ENCODE results near the gene HIF3A.
"Not testable (repeated sequence)": the region's sequence is repeated elsewhere in the genome, so short reads cannot be mapped to it uniquely, and the experiment has no call there.

HIF3A gene

DNA sequence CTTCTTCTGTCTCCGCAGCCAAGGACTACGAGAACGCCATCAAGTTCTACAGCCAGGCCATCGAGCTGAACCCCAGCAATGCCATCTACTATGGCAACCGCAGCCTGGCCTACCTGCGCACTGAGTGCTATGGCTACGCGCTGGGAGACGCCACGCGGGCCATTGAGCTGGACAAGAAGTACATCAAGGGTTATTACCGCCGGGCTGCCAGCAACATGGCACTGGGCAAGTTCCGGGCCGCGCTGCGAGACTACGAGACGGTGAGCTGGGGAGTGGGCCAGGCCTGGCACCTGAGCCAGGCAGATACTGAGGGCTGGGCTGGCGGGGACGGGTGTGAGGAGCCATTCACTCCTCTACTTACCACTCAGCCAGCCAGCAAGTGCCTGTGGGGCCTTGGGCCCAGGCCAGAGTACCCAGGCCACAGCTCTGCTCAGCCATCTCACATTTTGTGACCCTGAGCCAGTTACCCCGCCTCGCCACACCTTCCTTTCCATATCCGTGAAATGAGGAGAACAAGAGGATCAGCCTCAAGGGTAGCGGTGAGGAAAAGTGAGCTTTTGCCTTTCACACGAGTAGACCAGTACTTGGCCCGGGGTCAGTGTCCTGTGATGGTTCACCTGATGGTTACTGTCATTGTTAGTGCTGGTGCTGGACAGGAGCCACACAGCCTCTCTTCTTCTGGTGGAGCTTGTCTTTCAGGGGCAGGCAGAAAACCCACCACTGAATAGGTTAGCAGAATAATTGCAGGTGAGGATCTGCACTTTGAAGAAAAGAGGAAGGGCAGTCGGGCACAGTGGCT lies 57.1 kb downstream of the HIF3A start:
- no peak for DNase-seq (ENCODE audit: low read depth, low spot score)
- no peak overlapping the region for H3K27ac ChIP-seq

DNA sequence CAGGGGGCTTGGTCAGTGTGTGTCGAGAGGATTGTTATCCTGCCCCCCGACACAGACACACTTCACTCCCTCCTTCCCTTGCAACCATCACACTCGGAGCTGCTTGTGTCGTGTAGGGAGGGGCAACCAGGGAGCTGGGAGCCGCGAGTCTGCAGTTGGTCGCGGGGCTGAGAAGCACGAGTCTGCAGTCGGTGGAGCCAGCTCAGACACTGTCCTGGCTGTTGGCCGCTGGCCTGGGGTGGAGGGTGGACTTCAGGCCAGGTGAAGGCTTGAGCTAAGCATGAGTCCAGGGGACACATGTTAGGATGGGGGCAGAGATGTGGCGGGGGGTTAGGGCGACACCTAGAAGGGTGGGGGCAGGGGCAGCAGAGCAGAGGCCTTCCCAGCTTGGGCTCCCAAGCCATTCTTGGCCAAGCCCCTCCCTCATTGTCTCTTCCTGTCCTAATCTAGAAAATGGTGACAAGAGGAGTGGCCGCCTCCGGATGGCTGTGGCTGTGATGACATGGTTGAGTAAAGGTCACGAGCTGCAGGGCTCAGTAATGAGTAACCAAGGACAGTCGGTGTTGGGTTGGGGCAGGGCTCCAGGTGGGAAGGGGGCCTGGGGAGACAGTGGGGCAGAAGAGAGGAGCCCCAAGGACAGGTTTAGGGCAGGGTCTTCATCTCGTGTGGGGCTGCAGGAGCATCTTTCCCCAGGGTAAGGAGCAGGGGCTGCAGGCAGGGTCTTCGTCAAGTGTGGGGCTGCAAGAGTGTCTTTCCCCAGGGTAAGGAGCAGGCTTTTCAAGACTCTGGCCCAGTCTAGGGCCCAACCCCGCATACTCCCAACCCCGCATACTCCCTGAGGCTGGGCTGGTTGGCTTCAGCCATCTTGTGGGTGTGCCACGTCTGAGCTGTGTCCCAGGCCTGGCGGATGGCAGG lies 58.6 kb downstream of the HIF3A start:
- H3K27ac ChIP-seq: no peak overlapping the region

DNA sequence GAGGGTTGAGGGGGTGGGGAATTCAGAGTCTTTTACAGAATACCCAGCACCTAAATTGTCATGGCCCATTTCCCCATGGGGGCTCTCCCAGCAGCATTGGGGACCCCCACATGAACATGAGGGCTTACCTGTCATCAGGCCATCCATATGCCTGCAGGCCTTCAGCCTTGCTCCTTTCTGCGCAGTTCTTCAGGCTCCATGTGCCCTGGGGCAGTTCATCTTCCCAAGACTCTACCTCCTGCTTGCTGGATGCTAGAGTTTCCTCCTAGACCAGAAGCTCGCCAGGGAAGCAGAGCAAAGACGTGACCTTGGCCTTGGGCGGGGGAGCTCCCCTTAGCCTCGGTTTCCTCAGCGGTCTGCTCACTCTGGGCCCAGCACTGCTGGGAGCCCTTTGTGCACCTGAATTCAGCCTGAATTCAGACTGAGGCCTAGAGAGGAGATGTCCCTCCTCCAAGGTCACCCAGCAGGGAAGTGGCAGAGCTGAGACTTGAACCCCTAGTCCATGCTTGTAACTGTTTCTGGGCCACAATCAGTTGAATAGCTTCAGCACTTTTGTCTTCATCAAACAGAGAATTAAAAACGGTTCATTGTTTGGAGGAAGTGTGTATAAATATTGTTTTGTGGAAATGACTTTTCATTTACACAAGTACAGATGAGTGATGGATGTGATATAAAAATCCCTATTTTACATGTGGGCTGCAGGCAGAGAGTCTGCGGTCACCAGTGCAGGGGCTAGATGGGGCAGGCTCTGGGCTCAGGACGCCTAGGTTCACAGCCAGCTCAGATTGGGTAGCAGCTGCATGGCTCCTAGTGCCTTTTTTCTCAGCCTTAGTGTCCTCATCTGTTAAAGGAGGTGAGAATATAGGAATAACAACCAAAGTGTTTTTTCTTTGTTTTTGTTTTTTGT lies 59.6 kb downstream of the HIF3A start:
- no peak overlapping the region for H3K27ac ChIP-seq
- DNase-seq (ENCODE audit: low read depth, low spot score): no peak

More for the DNA sequence above, 58.6 kb downstream of the HIF3A start:
- no peak for DNase-seq (ENCODE audit: low read depth, low spot score)

DNA sequence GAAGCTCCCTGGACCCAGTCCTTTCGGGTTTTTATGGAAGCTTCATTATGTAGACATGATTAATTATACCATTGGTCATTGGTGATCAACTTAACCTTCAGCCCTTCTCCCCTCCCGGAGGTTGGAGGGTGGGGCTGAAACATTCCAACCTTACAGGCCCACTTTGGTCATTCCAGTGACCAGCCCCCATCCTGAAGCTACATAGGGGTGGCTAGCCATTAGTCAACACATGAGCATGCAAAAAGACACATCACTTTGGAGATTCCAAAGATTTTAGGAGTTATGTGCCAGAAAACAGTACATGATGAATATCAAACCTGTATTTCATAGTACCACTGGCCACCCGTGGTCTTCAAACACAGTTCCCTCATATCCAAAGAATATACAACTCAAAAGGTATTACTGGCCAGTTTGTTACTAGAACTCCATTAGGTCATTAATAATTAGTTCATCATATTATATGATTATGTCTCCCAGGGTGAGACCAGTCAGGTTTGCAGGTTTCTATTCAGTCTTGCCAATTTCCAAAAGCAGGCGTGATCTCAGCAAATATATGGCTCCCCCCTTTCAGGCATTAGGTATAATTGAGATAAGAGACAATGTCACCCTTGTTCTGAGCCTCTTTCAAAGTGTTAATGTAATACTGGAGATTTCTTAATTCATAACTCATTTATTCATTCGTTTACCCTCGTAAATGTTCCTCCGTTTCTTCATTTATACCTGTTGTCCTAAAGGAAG lies 61.2 kb downstream of the HIF3A start:
- H3K27ac ChIP-seq: no peak overlapping the region
- DNase-seq (ENCODE audit: low read depth, low spot score): no peak

DNA sequence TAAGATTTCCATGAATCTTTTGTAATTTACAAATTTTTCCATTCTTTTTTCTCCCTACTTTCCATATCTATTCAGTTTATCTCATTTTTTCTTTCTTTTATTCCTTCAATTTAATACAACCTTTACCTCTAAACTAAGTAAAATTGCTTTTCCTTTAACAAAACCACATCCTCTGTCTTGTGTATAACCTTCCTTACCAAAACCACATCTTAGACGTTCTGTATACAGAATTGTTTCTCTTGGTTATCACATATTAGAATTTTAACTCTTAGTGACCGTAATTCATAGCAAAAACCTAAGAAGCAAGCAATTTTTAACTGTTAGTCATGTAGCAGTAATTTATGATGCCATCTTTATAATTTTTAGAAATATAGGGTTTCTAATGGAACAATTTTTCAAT lies 65.1 kb downstream of the HIF3A start:
- H3K27ac ChIP-seq: no peak overlapping the region
- no peak for DNase-seq (ENCODE audit: low read depth, low spot score)

DNA sequence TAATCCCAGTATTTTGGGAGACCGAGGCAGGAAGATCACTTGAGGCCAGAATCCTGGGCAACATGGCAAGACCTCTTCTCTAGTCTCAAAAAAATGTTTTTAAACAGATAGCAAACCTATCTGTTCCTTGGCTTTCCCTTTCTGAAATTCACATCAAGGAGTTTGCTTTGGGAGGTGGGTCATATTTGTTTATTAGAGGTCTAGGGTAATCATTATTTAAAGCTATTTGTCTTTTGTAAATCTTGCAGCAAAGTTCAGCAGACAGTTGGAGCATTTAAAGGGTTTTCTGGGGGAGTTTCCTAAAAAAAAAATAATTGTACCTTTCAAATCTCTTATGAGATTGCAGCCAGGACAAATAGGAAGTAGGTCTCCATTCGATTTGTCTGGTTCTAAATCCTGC lies 67.5 kb downstream of the HIF3A start:
- no peak for DNase-seq (ENCODE audit: low read depth, low spot score)
- H3K27ac ChIP-seq: no peak overlapping the region

DNA sequence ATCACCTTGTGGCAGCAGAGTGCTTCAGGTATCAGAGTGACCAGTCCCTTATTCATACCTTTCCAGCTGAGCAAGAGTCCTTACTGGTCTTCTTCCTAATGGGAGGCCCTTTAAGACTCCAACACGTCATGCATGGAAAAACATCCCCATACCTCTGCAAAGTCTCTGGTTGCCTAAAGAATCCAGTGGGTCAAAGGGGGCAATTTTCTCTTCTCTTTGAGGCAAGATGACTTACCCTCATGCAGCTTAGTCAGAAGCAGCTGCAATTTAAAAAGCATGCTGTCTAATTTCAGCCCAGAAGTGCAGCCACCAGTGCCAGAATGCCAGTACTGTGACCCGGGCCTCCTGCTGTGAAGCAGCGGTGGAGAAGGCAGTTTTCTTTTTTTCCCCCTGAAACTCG lies 68.7 kb downstream of the HIF3A start:
- DNase-seq (ENCODE audit: low read depth, low spot score): no peak
- H3K27ac ChIP-seq: no peak overlapping the region

DNA sequence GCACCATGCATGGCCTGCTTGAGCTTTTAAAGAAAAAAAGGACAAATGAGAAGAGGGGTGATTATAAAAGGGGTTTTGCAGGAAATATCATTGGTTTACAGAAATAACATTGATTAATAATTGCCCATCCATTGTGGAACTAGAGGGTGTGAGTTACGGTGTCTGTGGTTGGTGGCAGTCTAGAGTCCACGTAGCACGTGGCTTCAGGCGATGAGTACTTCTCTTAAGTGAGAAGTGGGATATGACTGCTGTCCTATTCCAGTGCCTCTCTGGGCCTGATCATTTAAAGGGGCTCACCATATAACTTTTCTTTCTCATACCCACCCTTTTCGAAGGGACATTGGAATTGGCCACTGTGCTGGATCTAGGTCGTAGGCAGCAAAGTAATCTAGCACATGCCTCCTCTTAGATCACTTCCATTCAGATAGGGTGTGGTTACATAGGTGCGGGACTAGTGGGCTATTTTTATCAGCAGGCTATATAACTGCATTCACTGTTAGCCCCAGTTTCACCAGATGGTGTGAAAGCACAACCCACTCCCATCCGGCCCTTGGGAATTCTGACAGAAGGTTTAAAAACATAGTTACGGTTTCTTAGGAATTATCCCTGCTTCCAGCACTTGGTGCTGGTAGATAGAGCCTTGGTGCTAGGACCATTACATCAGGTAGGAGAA lies 69.9 kb downstream of the HIF3A start:
- no peak for DNase-seq (ENCODE audit: low read depth, low spot score)
- no peak overlapping the region for H3K27ac ChIP-seq

DNA sequence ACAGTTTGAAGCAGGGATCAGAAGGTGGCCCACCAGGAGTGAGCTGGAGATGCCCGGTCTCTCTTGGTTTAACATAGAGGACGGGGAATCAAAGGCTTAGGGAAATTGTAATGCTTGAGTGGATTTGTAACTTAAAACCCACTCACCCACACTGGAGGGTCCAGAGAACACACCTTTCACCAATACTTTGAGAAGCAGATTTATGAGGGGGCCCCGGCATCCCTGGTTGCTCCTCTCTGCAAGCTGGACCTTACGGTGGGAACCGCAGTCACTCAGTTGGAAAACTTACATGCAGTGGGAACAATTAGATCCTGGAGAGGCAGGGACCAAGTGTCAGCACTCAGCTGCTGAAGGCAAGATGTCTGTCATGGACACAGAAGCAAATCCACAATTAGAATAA lies 70.6 kb downstream of the HIF3A start:
- DNase-seq (ENCODE audit: low read depth, low spot score): no peak
- no peak overlapping the region for H3K27ac ChIP-seq

DNA sequence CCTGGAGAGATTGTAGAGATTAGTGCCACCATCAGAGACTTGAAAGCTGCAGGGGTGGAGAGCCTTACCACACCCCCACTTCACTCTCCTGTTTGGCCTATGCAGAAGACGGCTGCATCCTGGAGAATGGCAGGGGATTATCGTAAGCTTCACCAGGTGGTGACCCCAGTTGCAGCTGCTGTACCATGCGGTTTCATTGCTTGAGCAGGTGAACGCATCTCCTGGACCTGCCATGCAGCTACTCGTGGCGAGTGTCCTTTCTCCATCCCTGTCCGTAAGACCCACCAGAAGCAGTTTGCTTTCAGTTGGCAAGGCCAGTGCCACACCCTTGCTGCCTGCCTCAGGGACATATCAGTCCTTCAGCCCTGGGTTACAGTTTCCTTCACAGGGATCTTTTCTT lies 71.3 kb downstream of the HIF3A start:
- no peak overlapping the region for H3K27ac ChIP-seq
- DNase-seq (ENCODE audit: low read depth, low spot score): no peak

DNA sequence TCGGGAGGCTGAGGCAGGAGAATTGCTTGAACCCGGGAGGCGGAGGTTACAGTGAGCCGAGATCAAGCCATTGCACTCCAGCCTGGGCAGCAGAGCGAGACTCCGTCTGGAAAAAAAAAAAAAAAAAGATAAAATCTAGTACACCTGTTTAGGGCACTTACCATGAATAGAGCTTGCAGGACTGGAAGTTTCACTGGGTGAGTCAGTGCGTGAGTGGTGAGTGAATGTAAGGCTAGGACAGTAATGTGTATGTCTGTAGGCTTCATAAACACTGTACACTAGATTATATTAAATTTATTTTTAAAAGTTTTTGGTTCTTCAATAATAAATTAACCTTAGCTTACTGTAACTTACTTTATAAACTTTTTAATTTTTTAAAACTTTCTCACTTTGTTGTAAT lies 73.0 kb downstream of the HIF3A start:
- H3K27ac ChIP-seq: peak overlapping the region; percentile 12
- peak; percentile 76 for DNase-seq (ENCODE audit: low read depth, low spot score)

DNA sequence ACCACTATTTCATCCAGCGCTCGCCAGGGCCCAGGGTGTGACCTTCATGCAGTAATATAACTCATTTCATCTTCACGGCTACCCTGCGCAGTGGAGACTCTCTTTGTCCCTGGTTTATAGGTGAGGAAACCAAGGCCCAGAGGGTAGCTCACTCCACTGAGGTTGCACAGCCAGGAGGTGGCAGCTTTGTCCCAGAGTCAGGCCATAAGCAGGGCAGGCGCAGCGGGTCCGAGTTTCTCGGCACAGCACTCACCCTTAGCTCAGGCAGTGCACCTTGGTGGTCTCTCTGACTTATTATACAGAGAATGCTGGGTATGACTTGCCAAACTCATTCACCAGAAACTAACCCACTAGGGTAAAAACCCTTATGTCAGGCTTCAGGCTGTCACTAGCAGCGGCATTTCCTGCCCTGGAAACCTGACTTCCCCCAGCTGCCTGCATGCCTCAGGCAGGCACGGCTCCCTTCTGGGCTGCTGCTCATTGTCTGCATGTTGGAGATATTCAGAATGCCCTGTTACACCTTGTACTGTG lies 74.6 kb downstream of the HIF3A start:
- no peak for DNase-seq (ENCODE audit: low read depth, low spot score)
- H3K27ac ChIP-seq: peak overlapping the region; percentile 98

DNA sequence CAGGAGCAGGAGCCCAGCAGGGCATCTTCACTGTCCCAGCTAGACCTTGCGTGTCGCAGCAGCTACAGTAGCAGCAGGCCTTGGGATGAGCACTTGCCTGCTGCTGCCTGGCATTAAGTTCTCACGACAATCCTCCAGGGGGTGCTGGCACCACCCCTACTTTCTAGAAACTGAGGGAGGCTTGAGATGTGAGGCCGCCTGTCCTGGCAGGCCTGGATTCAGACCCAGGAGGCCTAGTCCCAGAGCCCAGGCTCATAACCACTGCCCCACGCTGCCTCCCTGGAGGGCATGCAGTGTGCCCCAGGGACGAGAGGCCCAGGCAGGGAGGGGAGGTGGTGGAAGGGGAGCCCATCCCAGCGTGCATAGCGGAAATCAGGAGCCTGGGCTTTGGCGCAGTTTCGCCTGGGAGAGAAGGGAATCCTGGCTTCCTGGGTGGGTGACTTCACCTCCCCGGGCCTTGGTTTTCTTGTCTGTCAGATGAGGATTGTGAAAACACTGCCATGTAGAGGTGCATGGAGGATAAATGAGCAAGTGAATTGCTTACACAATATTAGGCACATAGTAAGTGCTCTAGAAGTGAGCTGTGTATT lies 76.2 kb downstream of the HIF3A start:
- peak overlapping the region; percentile 98 for H3K27ac ChIP-seq
- peak; percentile 27 for DNase-seq (ENCODE audit: low read depth, low spot score)

DNA sequence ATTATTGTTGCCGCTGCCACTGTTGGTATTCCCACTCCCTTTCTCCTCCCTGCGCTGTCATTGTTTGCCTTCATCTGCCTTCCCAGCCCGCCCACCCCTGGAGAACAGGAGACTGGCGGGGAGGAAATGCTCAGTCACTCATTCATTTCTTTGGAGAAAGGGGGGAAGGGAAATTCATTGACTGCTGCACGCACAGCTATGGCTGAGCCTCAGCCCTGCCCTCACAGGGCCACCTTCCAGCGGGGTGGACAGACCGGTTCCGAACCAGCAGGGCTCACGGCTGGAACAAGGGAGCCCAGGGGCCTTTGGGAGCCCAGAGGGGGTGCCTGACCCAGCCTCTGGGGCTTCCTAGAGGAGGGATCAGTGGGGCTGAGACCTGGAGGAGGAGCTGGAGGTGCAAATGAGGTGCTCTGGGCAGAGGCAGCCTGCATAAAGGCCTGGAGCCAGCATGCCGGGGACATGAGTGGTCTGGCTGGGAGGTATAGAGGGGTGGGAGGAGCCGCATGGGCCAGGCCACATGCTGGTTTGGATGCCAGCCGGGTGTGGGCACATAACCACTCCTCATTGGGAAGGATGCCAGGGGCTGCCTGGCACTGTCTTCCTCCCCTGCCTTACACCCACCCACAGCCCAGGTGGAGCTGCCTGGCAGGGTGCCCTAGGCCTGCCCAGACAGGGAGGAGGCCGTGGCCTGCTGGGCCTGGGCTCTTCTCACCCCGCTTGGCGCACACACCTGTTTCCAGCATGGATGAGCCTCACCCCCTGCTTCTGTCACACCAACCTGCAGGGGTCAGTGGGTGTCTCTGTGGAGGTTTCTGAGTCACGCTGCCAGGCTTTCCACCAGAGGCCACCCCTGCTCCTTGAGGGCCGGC lies 76.9 kb downstream of the HIF3A start:
- peak; percentile 99 for DNase-seq (ENCODE audit: low read depth, low spot score)

DNA sequence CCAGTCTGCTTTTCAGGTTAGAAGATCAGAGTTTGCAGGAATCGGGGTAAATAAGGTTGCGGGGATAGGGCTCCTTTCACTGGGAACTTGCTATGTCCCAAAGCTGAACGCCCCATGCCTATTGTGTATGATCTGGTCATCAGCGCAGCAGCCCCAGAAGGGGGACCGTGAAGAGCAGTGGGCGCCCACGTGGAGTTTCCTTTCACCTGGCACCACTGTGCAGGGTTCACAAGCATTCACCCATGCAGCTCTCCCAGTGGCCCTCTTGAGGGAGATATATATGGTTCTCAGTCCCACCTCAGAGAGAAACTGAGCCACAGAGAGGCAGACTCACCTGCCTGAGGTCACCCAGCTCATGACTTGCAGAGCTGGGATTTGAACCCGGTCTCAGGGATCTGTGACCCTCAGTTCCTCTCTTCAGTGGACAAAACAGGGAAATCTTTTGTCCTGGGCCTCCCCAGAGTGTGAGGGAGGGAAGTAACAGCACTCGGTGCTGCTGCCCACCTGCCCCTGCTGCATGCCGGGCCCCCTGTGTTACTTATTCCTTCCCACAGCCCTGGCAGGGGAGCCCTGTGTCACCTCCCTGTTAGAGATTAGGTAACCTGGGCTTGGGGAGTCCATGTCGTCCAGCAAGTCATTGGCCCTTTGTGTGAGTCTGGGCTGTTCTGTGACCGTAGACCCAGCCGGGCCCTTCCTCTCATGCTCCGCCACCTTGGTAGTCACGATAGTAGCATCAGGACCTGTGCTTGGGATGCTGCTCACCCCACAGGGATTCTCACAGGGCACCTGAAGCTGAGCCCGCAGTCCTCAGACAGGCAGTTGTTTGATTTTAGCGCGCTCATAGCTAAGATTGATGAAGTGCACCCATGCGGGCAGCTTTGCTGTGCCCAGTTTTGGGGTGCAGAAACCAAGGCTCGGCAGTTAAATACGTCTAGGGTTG lies 78.0 kb downstream of the HIF3A start:
- peak overlapping the region; percentile 98 for H3K27ac ChIP-seq
- no peak for DNase-seq (ENCODE audit: low read depth, low spot score)

More for the DNA sequence above, 76.9 kb downstream of the HIF3A start:
- peak overlapping the region; percentile 98 for H3K27ac ChIP-seq

DNA sequence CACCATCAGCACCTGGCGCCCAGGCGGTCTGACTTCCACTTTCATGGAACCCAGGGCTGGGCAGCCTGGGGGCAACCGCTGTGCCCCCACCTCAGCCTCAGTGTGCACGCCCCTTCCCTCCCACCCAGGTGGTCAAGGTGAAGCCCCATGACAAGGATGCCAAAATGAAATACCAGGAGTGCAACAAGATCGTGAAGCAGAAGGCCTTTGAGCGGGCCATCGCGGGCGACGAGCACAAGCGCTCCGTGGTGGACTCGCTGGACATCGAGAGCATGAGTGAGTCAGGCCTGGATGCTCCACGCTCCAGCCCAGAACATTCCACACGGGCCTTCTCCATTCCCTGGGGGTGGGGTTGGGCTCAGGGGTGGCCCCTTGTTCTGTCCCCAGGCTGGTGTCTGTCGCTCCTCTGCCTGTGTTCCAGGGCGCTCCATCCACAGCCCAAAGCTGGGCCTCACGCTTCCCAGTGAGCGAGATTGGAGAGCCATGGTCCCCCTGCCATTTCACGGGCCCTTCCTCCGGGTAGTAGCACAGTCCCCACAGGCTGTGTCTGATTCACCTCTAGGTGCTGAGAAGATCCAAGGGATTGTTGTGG lies 78.7 kb downstream of the HIF3A start:
- not testable (repeated sequence) for H3K27ac ChIP-seq

More for the DNA sequence above, 78.7 kb downstream of the HIF3A start:
- DNase-seq (ENCODE audit: low read depth, low spot score): not testable (repeated sequence)

Data from epithelial cell of prostate (primary cell).